Activated CD8-positive, alpha-beta memory T cell treated with anti-CD3 and anti-CD28 coated beads, Interleukin-2, amount 10 ng/mL, durations not matched to agents 7 days and 5 days (primary cell): ENCODE data around the gene GALNT16. TPM values are rescaled to one million over a fixed set of nuclear protein-coding genes. Genes with fewer than 3 reads are reported as not detected.
"Not testable (repeated sequence)": the region's sequence is repeated elsewhere in the genome, so short reads cannot be mapped to it uniquely, and the experiment has no call there.

Experiments used
- ATAC-seq: fragments of 150-1000 bp; cut with Tn5 transposase; one replicate; pipeline ENCODE4 v1.10.0; 2021; ENCODE audit warnings: moderate library complexity
- CTCF ChIA-PET: fragments of 350-600 bp; sonication (Branson Sonifier 250); formaldehyde crosslinking; loops from one replicate; lab custom pipeline; 2021; ENCODE audit warnings: antibody characterized with exemption; lab: Charles Lee
- DNase-seq: peaks from one replicate; pipeline ENCODE4 v3.0.0-alpha.2; 2020
- H3K27ac Mint-ChIP-seq: one replicate; pipeline ENCODE4 v1.8.0; 2021; ENCODE audit warnings: mild to moderate bottlenecking, mixed read lengths
- H3K27me3 Mint-ChIP-seq: one replicate; pipeline ENCODE4 v1.8.0; 2021; ENCODE audit warnings: mixed read lengths
- H3K36me3 Mint-ChIP-seq: one replicate; pipeline ENCODE4 v1.8.0; 2021; ENCODE audit warnings: mild to moderate bottlenecking, mixed read lengths
- H3K4me1 Mint-ChIP-seq: one replicate; pipeline ENCODE4 v1.8.0; 2021; ENCODE audit warnings: mixed read lengths
- H3K4me3 Mint-ChIP-seq: one replicate; pipeline ENCODE4 v1.8.0; 2021; ENCODE audit warnings: mild to moderate bottlenecking, moderate library complexity, mixed read lengths
- H3K9me3 Mint-ChIP-seq: one replicate; pipeline ENCODE4 v1.8.0; 2022; ENCODE audit warnings: low read depth, mixed read lengths
- total RNA-seq, 2 experiments: library from RNA; stranded (reverse); gene quantifications; one replicate each; pipeline ENCODE4 v1.2.3, GENCODE V29; 2021

Gene GALNT16
- total RNA-seq, 2 experiments from 2014 or later = 0.16 to 0.35 TPM

DNA sequence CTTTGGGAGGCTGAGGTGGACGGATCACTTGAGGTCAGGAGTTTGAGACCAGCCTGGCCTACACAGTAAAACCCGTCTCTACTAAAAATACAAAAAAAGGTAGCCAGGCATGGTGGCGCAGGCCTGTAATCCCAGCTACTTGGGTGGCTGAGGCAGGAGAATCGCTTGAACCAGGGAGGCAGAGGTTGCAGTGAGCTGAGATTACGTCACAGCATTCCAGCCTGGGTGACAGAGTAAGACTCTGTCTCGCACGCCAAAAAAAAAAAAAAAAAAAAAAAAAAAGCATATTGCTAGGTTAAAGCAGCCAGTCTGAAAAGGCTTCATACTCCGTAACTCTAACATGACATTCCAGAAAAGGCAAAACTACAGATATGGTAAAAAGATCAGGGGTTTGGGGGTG is 131.4 kb downstream of the GALNT16 start:
- ATAC-seq, H3K4me3 Mint-ChIP-seq, H3K27ac Mint-ChIP-seq, H3K27me3 Mint-ChIP-seq, H3K9me3 Mint-ChIP-seq, DNase-seq: not testable (repeated sequence)
- peaks cover 68% of the 10 kb centered on the region for H3K4me1 Mint-ChIP-seq
- peaks cover 80% of the 10 kb centered on the region for H3K36me3 Mint-ChIP-seq
- CTCF ChIA-PET = interaction anchor here (1.0 kb wide), 1 partner anchor 37 kb away, joined by 3 read pairs; no protein-coding TSS in a partner anchor

GRCh38 chr14:69392481-69392880 is 132.5 kb downstream of the GALNT16 start:
- no peak overlapping the region for H3K27ac Mint-ChIP-seq
- H3K36me3 Mint-ChIP-seq = peaks cover 81% of the 10 kb centered on the region
- H3K9me3 Mint-ChIP-seq = no peaks in the 10 kb centered on the region
- H3K4me3 Mint-ChIP-seq = no peak overlapping the region
- peaks cover 72% of the 10 kb centered on the region for H3K4me1 Mint-ChIP-seq
- CTCF ChIA-PET = interaction anchor here (1.0 kb wide), 1 partner anchor 38 kb away, joined by 3 read pairs; no protein-coding TSS in a partner anchor
- DNase-seq (no peak), ATAC-seq (no peak)
- H3K27me3 Mint-ChIP-seq = no peaks in the 10 kb centered on the region

GRCh38 chr14:69395929-69396328 is 136.0 kb downstream of the GALNT16 start:
- Mint-ChIP-seq H3K9me3 (no peaks in the 10 kb centered on the region), H3K36me3 (peaks cover 61% of the 10 kb centered on the region), H3K4me1 (peaks cover 69% of the 10 kb centered on the region), H3K27ac (no peak overlapping the region), H3K4me3 (peak overlapping the region; percentile 86), H3K27me3 (no peaks in the 10 kb centered on the region)
- DNase-seq = no peak
- no peak for ATAC-seq
- CTCF ChIA-PET = interaction anchor here (0.5 to 1.1 kb wide), 2 partner anchors 91 to 134 kb away, joined by 3 to 6 read pairs; no protein-coding TSS in a partner anchor

DNA sequence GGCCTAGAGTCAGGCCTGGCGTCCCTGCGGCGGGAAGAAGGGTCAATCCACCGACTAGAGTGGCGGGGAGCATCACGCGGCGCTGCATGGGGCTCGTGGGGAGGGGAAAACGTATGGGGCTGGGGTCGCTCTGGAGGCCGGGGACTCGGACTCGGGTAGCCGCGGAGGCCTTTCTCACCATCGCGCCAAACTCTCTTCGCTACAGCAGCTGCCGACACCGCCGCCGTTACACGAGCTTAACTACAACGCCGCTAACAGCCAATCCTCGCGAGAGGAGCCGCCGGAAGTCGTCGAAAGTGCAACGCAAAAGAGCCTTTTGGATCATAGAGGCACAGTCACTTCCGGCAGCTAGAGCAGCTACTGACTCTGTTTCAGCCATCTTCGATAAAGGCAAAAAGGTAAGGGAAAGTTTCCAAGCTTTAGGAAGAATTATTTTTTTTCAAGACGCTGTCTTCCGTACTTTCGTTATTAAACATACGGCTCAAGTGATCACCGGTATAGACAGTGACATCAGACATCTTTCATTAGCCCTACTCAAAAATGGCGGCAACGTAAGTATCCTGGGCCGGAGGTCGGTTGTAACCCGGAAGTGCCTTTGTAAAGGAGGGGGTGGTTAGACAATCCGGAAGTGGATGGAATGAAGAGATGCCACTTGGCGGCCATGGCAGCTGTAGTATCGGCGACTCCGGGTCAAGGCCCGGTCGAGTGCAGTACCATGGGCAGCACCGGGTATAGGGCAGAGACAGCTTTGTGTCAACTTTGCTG is 138.3 kb downstream of the GALNT16 start, which contains the start of the genes ERH and SLC39A9:
TSS of gene ERH (minus strand) at position 247 of the 765 bp plus-strand sequence. CDS start at position 181, 66 bp downstream.
TSS of gene SLC39A9 (plus strand) at position 640 of the 765 bp plus-strand sequence. CDS start 678 bp downstream, outside the sequence.
- CTCF ChIA-PET = interaction anchor here (0.6 to 2.5 kb wide), 10 partner anchors 14 to 269 kb away, joined by 3 to 10 read pairs (median 3); partner anchors contain the start of gene DCAF5
- DNase-seq (peak; percentile 97), ATAC-seq (peak; percentile 86)
- Mint-ChIP-seq H3K27ac (peak within 1 kb of the TSS; percentile 99), H3K27me3 (no peaks in the 10 kb centered on the region), H3K4me1 (peaks cover 60% of the 10 kb centered on the region), H3K4me3 (peak within 1 kb of the TSS; percentile 86), H3K9me3 (no peaks in the 10 kb centered on the region), H3K36me3 (peaks cover 46% of the 10 kb centered on the region)

GRCh38 chr14:69398818-69399210 is 138.9 kb downstream of the GALNT16 start:
- ATAC-seq (peak; percentile 27), DNase-seq (no peak)
- H3K9me3 Mint-ChIP-seq = no peaks in the 10 kb centered on the region
- H3K36me3 Mint-ChIP-seq = peaks cover 43% of the 10 kb centered on the region
- H3K4me1 Mint-ChIP-seq = peaks cover 55% of the 10 kb centered on the region
- H3K27ac Mint-ChIP-seq = peak overlapping the region; percentile 99
- CTCF ChIA-PET = interaction anchor here (1.0 to 2.5 kb wide), 6 partner anchors 15 to 269 kb away, joined by 3 to 10 read pairs (median 4); partner anchors contain the start of gene DCAF5
- no peaks in the 10 kb centered on the region for H3K27me3 Mint-ChIP-seq
- H3K4me3 Mint-ChIP-seq = peak overlapping the region; percentile 86

DNA sequence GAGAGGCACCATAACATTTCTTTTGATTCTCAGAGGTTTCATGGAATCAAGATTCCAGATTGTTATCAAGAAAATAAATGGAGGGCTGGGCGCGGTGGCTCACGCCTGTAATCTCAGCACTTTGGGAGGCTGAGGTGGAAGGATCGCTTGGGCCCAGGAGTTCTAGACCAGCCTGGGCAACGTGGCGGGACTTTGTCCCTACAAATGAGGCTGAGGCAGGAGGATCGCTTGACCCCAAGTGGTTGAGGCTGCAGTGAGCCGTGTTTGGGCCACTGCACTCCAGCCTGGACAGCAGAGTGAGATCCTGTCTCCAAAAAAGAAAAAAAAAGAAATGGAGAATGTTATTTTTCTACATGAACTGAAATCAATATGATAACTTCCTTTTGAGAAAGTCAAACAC is 139.8 kb downstream of the GALNT16 start:
- Mint-ChIP-seq H3K27me3 (no peaks in the 10 kb centered on the region), H3K27ac (peak overlapping the region; percentile 99), H3K9me3 (peaks cover 2% of the 10 kb centered on the region), H3K4me3 (peak overlapping the region; percentile 86), H3K4me1 (peaks cover 51% of the 10 kb centered on the region), H3K36me3 (peaks cover 43% of the 10 kb centered on the region)
- CTCF ChIA-PET = no interaction called here
- DNase-seq (no peak), ATAC-seq (no peak)

DNA sequence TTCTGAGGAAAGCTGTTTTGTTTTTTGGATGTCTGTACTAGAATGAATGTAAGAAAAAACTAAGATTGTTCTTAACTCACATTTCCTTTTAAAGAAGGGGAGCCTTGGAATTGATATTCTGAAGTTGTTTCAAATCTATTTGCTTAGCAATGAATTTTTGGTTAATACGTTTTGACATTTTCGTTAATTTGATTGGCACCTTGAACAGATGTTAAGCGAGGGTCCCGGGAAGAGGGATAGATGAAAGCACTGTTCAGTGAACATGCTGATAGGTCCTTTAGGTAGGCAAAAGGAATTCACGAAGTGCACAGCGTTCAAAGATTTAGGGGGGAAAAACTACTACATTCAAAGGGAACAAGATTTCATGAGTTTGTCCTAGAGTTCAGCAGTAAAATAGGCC is 140.2 kb downstream of the GALNT16 start:
- CTCF ChIA-PET = no interaction called here
- Mint-ChIP-seq H3K27ac (no peak overlapping the region), H3K4me3 (peak overlapping the region; percentile 86), H3K9me3 (peaks cover 3% of the 10 kb centered on the region), H3K4me1 (peaks cover 47% of the 10 kb centered on the region), H3K36me3 (peaks cover 41% of the 10 kb centered on the region), H3K27me3 (no peaks in the 10 kb centered on the region)
- DNase-seq = no peak
- no peak for ATAC-seq

DNA sequence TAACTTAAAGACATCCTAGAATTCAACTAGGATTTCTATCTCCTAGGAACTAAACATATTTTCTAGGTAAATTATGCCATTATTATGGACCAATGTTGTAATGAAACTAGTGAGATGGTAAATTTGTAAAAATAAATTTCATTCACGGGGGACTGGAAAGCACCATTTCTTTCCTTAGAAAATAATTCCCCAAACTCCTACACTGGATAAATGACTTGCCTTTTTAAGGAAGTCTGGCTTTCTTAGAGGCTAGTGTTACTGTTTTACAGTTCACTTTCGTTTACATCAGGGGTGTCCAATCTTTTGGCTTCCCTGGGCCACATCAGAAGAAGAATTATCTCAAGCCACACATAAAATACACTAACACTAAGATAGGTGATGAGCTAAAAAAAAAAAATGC is 141.9 kb downstream of the GALNT16 start:
- H3K36me3 Mint-ChIP-seq = peaks cover 27% of the 10 kb centered on the region
- H3K4me3 Mint-ChIP-seq = no peak overlapping the region
- no peaks in the 10 kb centered on the region for H3K27me3 Mint-ChIP-seq
- H3K27ac Mint-ChIP-seq = no peak overlapping the region
- no peak for DNase-seq
- CTCF ChIA-PET = no interaction called here
- peaks cover 31% of the 10 kb centered on the region for H3K4me1 Mint-ChIP-seq
- H3K9me3 Mint-ChIP-seq = peaks cover 3% of the 10 kb centered on the region
- ATAC-seq = no peak

GRCh38 chr14:69404478-69404877 is 144.5 kb downstream of the GALNT16 start:
- H3K36me3 Mint-ChIP-seq = peaks cover 24% of the 10 kb centered on the region
- no peak overlapping the region for H3K27ac Mint-ChIP-seq
- peaks cover 25% of the 10 kb centered on the region for H3K4me1 Mint-ChIP-seq

DNA sequence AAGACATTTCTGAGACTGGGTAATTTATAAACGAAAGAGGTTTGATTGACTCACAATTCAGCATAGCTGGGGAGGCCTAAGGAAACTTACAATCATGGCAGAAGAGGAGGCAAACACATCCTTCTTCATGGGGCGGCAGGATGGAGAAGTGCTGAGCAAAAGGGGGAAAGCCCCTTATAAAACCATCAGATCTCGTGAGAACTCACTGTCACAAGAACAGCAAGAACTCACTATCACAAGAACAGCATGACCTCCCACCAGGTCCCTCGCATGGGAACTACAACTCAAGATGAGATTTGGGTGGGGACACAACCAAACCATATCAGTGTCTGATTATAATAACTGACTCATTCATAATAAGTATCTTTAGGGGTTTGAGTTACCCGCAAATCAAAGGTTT is 144.9 kb downstream of the GALNT16 start:
- peaks cover 3% of the 10 kb centered on the region for H3K9me3 Mint-ChIP-seq
- H3K27me3 Mint-ChIP-seq = no peaks in the 10 kb centered on the region
- CTCF ChIA-PET = no interaction called here
- ATAC-seq (no peak), DNase-seq (no peak)
- H3K36me3 Mint-ChIP-seq = peaks cover 25% of the 10 kb centered on the region
- no peak overlapping the region for H3K4me3 Mint-ChIP-seq
- peaks cover 21% of the 10 kb centered on the region for H3K4me1 Mint-ChIP-seq
- H3K27ac Mint-ChIP-seq = no peak overlapping the region

More at GRCh38 chr14:69404478-69404877, 144.5 kb downstream of the GALNT16 start:
- CTCF ChIA-PET = no interaction called here
- DNase-seq (no peak), ATAC-seq (no peak)
- Mint-ChIP-seq H3K9me3 (peaks cover 3% of the 10 kb centered on the region), H3K27me3 (no peaks in the 10 kb centered on the region), H3K4me3 (no peak overlapping the region)

DNA sequence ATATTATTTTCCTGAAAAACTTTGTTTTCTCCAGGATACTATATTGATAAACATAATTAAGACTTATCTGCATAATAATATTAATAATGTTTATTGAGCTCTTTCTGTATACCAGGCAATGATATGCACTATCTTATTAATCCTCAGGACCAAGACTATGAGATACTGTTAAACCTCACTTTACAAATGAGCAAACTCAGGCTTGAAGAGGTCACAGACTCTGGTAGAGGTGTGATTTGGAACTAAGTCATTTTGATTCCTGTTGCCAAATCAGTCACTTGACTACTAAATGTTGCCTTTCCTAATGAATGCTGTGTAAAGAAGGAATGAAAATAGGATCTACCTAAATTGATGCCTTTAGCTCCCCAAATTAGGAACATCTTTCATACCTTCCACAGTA is 145.8 kb downstream of the GALNT16 start:
- CTCF ChIA-PET = no interaction called here
- Mint-ChIP-seq H3K4me1 (peaks cover 13% of the 10 kb centered on the region), H3K4me3 (no peak overlapping the region), H3K27ac (no peak overlapping the region), H3K36me3 (peaks cover 23% of the 10 kb centered on the region), H3K27me3 (no peaks in the 10 kb centered on the region), H3K9me3 (peaks cover 3% of the 10 kb centered on the region)
- DNase-seq (no peak), ATAC-seq (no peak)
